H1 (cell line): Measurements from ENCODE around the gene OMA1. TPM values are rescaled to one million over a fixed set of nuclear protein-coding genes. Genes with fewer than 3 reads are reported as not detected.

Source experiments
- BCL11A ChIP-seq, 2 experiments: IDR thresholded peaks; one replicate each; pipeline ENCODE4 v1.6.1; 2011; ENCODE audit warnings: low read depth in 2 of 2, low read length in 2 of 2, mild to moderate bottlenecking in 2 of 2
- CHD1 ChIP-seq: IDR thresholded peaks from 2 replicates; pipeline ENCODE4 v1.6.1; 2012; ENCODE audit warnings: low read depth, low read length, improper control_type of control experiment
- CHD7 ChIP-seq: fragments of 300-600 bp; sonication (generic); IDR thresholded peaks from 2 replicates; pipeline ENCODE4 v1.7.1; 2012; ENCODE audit warnings: low read length, moderate library complexity, mild to moderate bottlenecking, inconsistent platforms; ENCODE audit not compliant: insufficient replicate concordance
- JUN ChIP-seq: IDR thresholded peaks from 2 replicates; pipeline ENCODE4 v1.6.1; 2011; ENCODE audit warnings: low read depth, mild to moderate bottlenecking, improper control_type of control experiment, low read length
- JUND ChIP-seq: IDR thresholded peaks from 2 replicates; pipeline ENCODE4 v1.6.1; 2011; ENCODE audit warnings: mild to moderate bottlenecking, improper control_type of control experiment, low read length
- KDM5A ChIP-seq: fragments of 200-600 bp; IDR thresholded peaks from 2 replicates; pipeline ENCODE4 v1.7.1; 2012; ENCODE audit warnings: mild to moderate bottlenecking, low read length, inconsistent platforms, mixed read lengths
- NANOG ChIP-seq: IDR thresholded peaks from 2 replicates; pipeline ENCODE4 v1.6.1; 2011; ENCODE audit warnings: low read length, low read depth, mild to moderate bottlenecking, inconsistent platforms; ENCODE audit not compliant: insufficient read depth, poor library complexity, severe bottlenecking
- SIRT6 ChIP-seq: IDR thresholded peaks from one replicate; pipeline ENCODE4 v1.7.1; 2012; ENCODE audit warnings: low read length, inconsistent platforms
- SP2 ChIP-seq: IDR thresholded peaks from 2 replicates; pipeline ENCODE4 v1.6.1; 2012; ENCODE audit warnings: mild to moderate bottlenecking, low read length, inconsistent platforms
- polyA plus RNA-seq, 7 experiments: library from polyadenylated mRNA; depleted of rRNA in 3 of 7; stranded (reverse) in 5 of 7; unstranded in 2 of 7; fragments of >200 nt in 5 of 7; fragments of 200-250 nt in 2 of 7; gene quantifications; 1 replicate in 5 of 7; 2 replicates in 1 of 7; 4 replicates in 1 of 7; pipeline versions ENCODE4 v1.2.1 to v1.2.3, GENCODE V29; 2011 to 2013; ENCODE audit warnings: missing spikeins in 2 of 7, mixed read lengths in 2 of 7
- total RNA-seq: library from RNA; stranded (reverse); fragmentation: NEBNext Ultra II Directional; extraction: Animal tissue kit (Norgen Biotek cat#: 25700); gene quantifications from 2 replicates; pipeline ENCODE4 v1.2.1, GENCODE V29; 2021

Gene OMA1
- total and polyA plus RNA-seq, 2 of the 8 experiments (the other 6 are each of a cell fraction or from before 2014, with no cell fraction given), result 7.7 to 11.7 TPM

GRCh38 chr1:58432851-58433668, 113.5 kb downstream of the OMA1 start (continued):
- peak; percentile 26; the same call in 1 of the 2 replicates for TF ChIP-seq JUND
- no peak for TF ChIP-seq SIRT6
- TF ChIP-seq KDM5A, result no peak
- no peak for TF ChIP-seq BCL11A (IDR thresholded peaks at IDR 0.05; ENCODE audit: low read depth in 2 of 2, low read length in 2 of 2)
- TF ChIP-seq SP2, result no peak
- TF ChIP-seq CHD1, result no peak
- TF ChIP-seq JUN, result no peak
- no peak for TF ChIP-seq NANOG
- TF ChIP-seq CHD7, result no peak
